K562 (cell line): ENCODE measurements around the gene LMNTD2. TPM values are rescaled to one million over a fixed set of nuclear protein-coding genes. Genes with fewer than 3 reads are reported as not detected.

Source experiments
- BCOR ChIP-seq: fragments of 450-650 bp; IDR thresholded peaks from 2 replicates; pipeline ENCODE4 v1.6.1; 2016
- BRD9 ChIP-seq: fragments of 450-650 bp; IDR thresholded peaks from 2 replicates; pipeline ENCODE4 v1.6.1; 2018; ENCODE audit warnings: low read depth; ENCODE audit not compliant: partially characterized antibody
- CBX8 ChIP-seq: fragments of 200-600 bp; sonication (generic); IDR thresholded peaks from 2 replicates; pipeline ENCODE4 v1.6.1; 2012; ENCODE audit warnings: borderline replicate concordance, mixed run types, low read depth, mild to moderate bottlenecking, moderate library complexity, mixed read lengths, low read length, control low read depth, inconsistent platforms; ENCODE audit not compliant: poor library complexity, severe bottlenecking; ENCODE audit errors: extremely low read depth
- CREBBP ChIP-seq: IDR thresholded peaks from one replicate; pipeline ENCODE4 v1.6.1; 2012; ENCODE audit warnings: low read depth, mild to moderate bottlenecking, control low read depth, inconsistent platforms, low read length
- CTCF ChIP-seq, 3 experiments: IDR thresholded peaks in 2 of 3; conservative IDR thresholded peaks in 1 of 3; 2 replicates each; pipeline ENCODE4 v1.5.1; 2011 to 2012; ENCODE audit warnings: low read length in 3 of 3, mild to moderate bottlenecking in 3 of 3, control low read depth in 2 of 3, improper control_type of control experiment in 1 of 3, inconsistent platforms in 1 of 3, low read depth in 1 of 3, mixed read lengths in 1 of 3, moderate library complexity in 1 of 3; ENCODE audit not compliant: insufficient read depth in 2 of 3
- ESRRA ChIP-seq: fragments of 450-650 bp; IDR thresholded peaks from 2 replicates; pipeline ENCODE4 v1.6.1; 2014; ENCODE audit warnings: low read depth, mild to moderate bottlenecking, moderate library complexity, borderline replicate concordance
- ESRRB ChIP-seq: fragments of 250-450 bp; sonication (Bioruptor Pico); IDR thresholded peaks from 2 replicates; pipeline ENCODE4 v1.5.0; 2020; ENCODE audit warnings: mild to moderate bottlenecking, moderate library complexity, borderline replicate concordance
- GTF2E2 ChIP-seq: fragments of 200-800 bp; sonication (Bioruptor generic); IDR thresholded peaks from 2 replicates; pipeline ENCODE4 v1.6.1; 2016; ENCODE audit warnings: missing genetic modification characterization, missing compliant biosample characterization
- HMGN3 ChIP-seq: IDR thresholded peaks from 2 replicates; pipeline ENCODE4 v1.6.1; 2011; ENCODE audit warnings: borderline replicate concordance, low read depth, mild to moderate bottlenecking, mixed read lengths, low read length; ENCODE audit not compliant: insufficient read length; ENCODE audit errors: extremely low read depth
- HSF4 ChIP-seq: fragments of 250-450 bp; sonication (Bioruptor Pico); IDR thresholded peaks from 2 replicates; pipeline ENCODE4 v2.1.2; 2022; ENCODE audit warnings: mild to moderate bottlenecking, moderate library complexity, borderline replicate concordance
- KLF1 ChIP-seq: fragments of 450-650 bp; IDR thresholded peaks from 2 replicates; pipeline ENCODE4 v1.6.1; 2016; ENCODE audit warnings: missing genetic modification characterization, missing compliant biosample characterization
- MAFK ChIP-seq: IDR thresholded peaks from 2 replicates; pipeline ENCODE4 v1.6.1; 2011; ENCODE audit warnings: low read length, improper control_type of control experiment
- MEF2A ChIP-seq: IDR thresholded peaks from 2 replicates; pipeline ENCODE4 v1.6.1; 2011; ENCODE audit warnings: low read depth, mild to moderate bottlenecking, low read length, moderate library complexity; ENCODE audit not compliant: control insufficient read depth
- MXI1 ChIP-seq: IDR thresholded peaks from 2 replicates; pipeline ENCODE4 v1.6.1; 2011; ENCODE audit warnings: low read depth, mild to moderate bottlenecking, improper control_type of control experiment, low read length
- NR2C1 ChIP-seq, 2 experiments: fragments of 450-650 bp; IDR thresholded peaks; 2 replicates each; pipeline ENCODE4 v1.6.1; 2017; ENCODE audit warnings: mild to moderate bottlenecking in 2 of 2, antibody characterized with exemption in 1 of 2, inconsistent platforms in 1 of 2, missing compliant biosample characterization in 1 of 2, missing genetic modification characterization in 1 of 2
- RB1 ChIP-seq: fragments of 450-650 bp; IDR thresholded peaks from 2 replicates; pipeline ENCODE4 v1.6.1; 2017; ENCODE audit warnings: low read depth, mild to moderate bottlenecking
- SETDB1 ChIP-seq: IDR thresholded peaks from one replicate; pipeline ENCODE4 v1.6.1; 2012; ENCODE audit warnings: low read length, control low read depth, inconsistent platforms
- SMAD1 ChIP-seq: fragments of 150-350 bp; IDR thresholded peaks from 2 replicates; pipeline ENCODE4 v1.6.1; 2014; ENCODE audit warnings: low read length, low read depth; ENCODE audit not compliant: partially characterized antibody
- SMARCE1 ChIP-seq: fragments of 450-650 bp; IDR thresholded peaks from 2 replicates; pipeline ENCODE4 v1.7.1; 2016; ENCODE audit warnings: mild to moderate bottlenecking
- SRSF7 ChIP-seq: fragments of 200-400 bp; formaldehyde crosslinking; optimal IDR thresholded peaks from 2 replicates; pipeline ENCODE3; 2017; ENCODE audit warnings: mild to moderate bottlenecking, low read depth, low read length
- ZBTB7A ChIP-seq: IDR thresholded peaks from 2 replicates; pipeline ENCODE4 v1.6.1; 2011; ENCODE audit warnings: low read depth, mild to moderate bottlenecking, low read length, moderate library complexity, borderline replicate concordance; ENCODE audit not compliant: control insufficient read depth
- ZNF253 ChIP-seq: fragments of 250-450 bp; sonication (Bioruptor Pico); conservative IDR thresholded peaks from 2 replicates; pipeline ENCODE4 v1.6.1; 2021; ENCODE audit warnings: mild to moderate bottlenecking
- ZNF445 ChIP-seq: fragments of 250-450 bp; sonication (Bioruptor Pico); IDR thresholded peaks from 2 replicates; pipeline ENCODE4 v1.4.0; 2020; ENCODE audit warnings: low read depth, mild to moderate bottlenecking, moderate library complexity
- ZNF57 ChIP-seq: fragments of 450-650 bp; formaldehyde crosslinking; IDR thresholded peaks from 2 replicates; pipeline ENCODE4 v1.4.0; 2020; ENCODE audit warnings: mild to moderate bottlenecking, moderate library complexity
- ZNF766 ChIP-seq: fragments of 200-800 bp; sonication (Bioruptor generic); conservative IDR thresholded peaks from 2 replicates; pipeline ENCODE4 v1.6.1; 2016; ENCODE audit warnings: missing genetic modification characterization, missing compliant biosample characterization
- ZNF785 ChIP-seq: fragments of 250-450 bp; sonication (Bioruptor Pico); IDR thresholded peaks from 2 replicates; pipeline ENCODE4 v1.4.0; 2020; ENCODE audit warnings: mild to moderate bottlenecking
- polyA plus RNA-seq, 8 experiments: library from polyadenylated mRNA; depleted of rRNA in 4 of 8; stranded (reverse) in 5 of 8; unstranded in 3 of 8; fragments of >200 nt; fragmentation: Nextera tagmentation in 2 of 8; fragmentation: Illumina TruSeq in 1 of 8; extraction: Ambion mirVana in 2 of 8; extraction: Trizol in 1 of 8; gene quantifications; 2 replicates each; pipeline versions ENCODE4 v1.2.1 to v1.2.3, GENCODE V29; 2011 to 2014; ENCODE audit warnings: inconsistent platforms in 1 of 8, missing spikeins in 1 of 8
- total RNA-seq, 7 experiments: library from RNA; depleted of rRNA in 6 of 7; stranded (reverse); fragments of >200 nt in 6 of 7; fragmentation: Illumina TruSeq in 2 of 7; extraction: Trizol in 2 of 7; gene quantifications; 2 replicates each; pipeline versions ENCODE4 v1.2.1 to v1.2.3, GENCODE V29; 2011 to 2021; ENCODE audit warnings: low replicate concordance in 1 of 7
- TF ChIP-seq, protein P1 (sequence below): fragments of 450-650 bp; IDR thresholded peaks from 2 replicates; pipeline ENCODE4 v1.6.1; 2016

Gene LMNTD2
- total and polyA plus RNA-seq, 9 of the 15 experiments (the other 6 are each of a cell fraction or from before 2014, with no cell fraction given), result 0.48 to 4.2 (median 1.5) TPM; not detected in 3

- TF ChIP-seq ZNF785 (CRISPR knock-in tag) (no peak), SMARCE1 (no peak), ZNF766 (no peak), SMAD1 (no peak), CBX8 (no peak), MEF2A (no peak), GTF2E2 (tag) (no peak), BRD9 (no peak), ESRRB (CRISPR knock-in tag) (no peak), MAFK (no peak), KLF1 (no peak), HMGN3 (peak; percentile 53), CTCF (IDR thresholded peaks at IDR 0.05 in 2 of 3, conservative IDR thresholded peaks at IDR 0.05 in 1 of 3; ENCODE audit: insufficient read depth in 2 of 3, low read depth in 1 of 3, low read length in 3 of 3) (peak in 2 of 3 experiments; percentile 62 to 74; a peak in 5 of 6 replicates), ZNF253 (CRISPR knock-in tag) (no peak), ZNF445 (CRISPR knock-in tag) (no peak), SETDB1 (no peak), SRSF7 (no peak), ZBTB7A (peak; percentile 88; the same call in 1 of the 2 replicates), CREBBP (no peak), ESRRA (no peak), ZNF57 (CRISPR knock-in tag) (no peak), RB1 (peak; percentile 39), BCOR (no peak), NR2C1 (IDR thresholded peaks at IDR 0.05) (no peak), NR2C1 (tag; IDR thresholded peaks at IDR 0.05) (no peak), HSF4 (CRISPR knock-in tag) (no peak), MXI1 (no peak)
- TF ChIP-seq, protein P1, sequence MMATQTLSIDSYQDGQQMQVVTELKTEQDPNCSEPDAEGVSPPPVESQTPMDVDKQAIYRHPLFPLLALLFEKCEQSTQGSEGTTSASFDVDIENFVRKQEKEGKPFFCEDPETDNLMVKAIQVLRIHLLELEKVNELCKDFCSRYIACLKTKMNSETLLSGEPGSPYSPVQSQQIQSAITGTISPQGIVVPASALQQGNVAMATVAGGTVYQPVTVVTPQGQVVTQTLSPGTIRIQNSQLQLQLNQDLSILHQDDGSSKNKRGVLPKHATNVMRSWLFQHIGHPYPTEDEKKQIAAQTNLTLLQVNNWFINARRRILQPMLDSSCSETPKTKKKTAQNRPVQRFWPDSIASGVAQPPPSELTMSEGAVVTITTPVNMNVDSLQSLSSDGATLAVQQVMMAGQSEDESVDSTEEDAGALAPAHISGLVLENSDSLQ, result peak; percentile 25; the same call in 1 of the 2 replicates
Measured at GRCh38 chr11:554428-555226, 5.9 kb downstream of the LMNTD2 start (continued).
